MM.1S (cell line): ENCODE measurements around the gene FIP1L1.

Experiments
- DNase-seq: peaks from one replicate; pipeline ENCODE4 v3.0.0-alpha.2; 2015
- H2AFZ ChIP-seq: fragments of 300-600 bp; sonication (generic); 2 replicates; pipeline ENCODE4 v1.6.0; 2016; ENCODE audit warnings: antibody characterized with exemption, low read length
- H3F3A ChIP-seq: fragments of 300-600 bp; sonication (generic); 2 replicates; pipeline ENCODE4 v1.6.1; 2016; ENCODE audit warnings: mild to moderate bottlenecking, antibody characterized with exemption, low read length, moderate library complexity, mixed read lengths; ENCODE audit not compliant: insufficient read depth
- H3K27ac ChIP-seq: fragments of 300-600 bp; sonication (generic); 2 replicates; pipeline ENCODE4 v1.5.1; 2016; ENCODE audit warnings: mild to moderate bottlenecking, low read length
- H3K27me3 ChIP-seq: fragments of 300-600 bp; sonication (generic); replicated peaks from 2 replicates; pipeline ENCODE4 v1.6.0; 2016; ENCODE audit warnings: low read length; ENCODE audit not compliant: insufficient read depth
- H3K36me3 ChIP-seq: fragments of 300-600 bp; sonication (generic); replicated peaks from 2 replicates; pipeline ENCODE4 v1.6.1; 2016; ENCODE audit warnings: mild to moderate bottlenecking, low read length, mixed read lengths; ENCODE audit not compliant: insufficient read depth
- H3K4me1 ChIP-seq: fragments of 300-600 bp; sonication (generic); 2 replicates; pipeline ENCODE4 v1.6.1; 2016; ENCODE audit warnings: low read length, mixed read lengths
- H3K4me2 ChIP-seq: fragments of 300-600 bp; sonication (generic); 2 replicates; pipeline ENCODE4 v1.6.0; 2016; ENCODE audit warnings: low read depth, low read length
- H3K4me3 ChIP-seq: fragments of 300-600 bp; sonication (generic); 2 replicates; pipeline ENCODE4 v1.5.1; 2016; ENCODE audit warnings: low read length, mixed read lengths
- H3K79me2 ChIP-seq: fragments of 300-600 bp; sonication (generic); 2 replicates; pipeline ENCODE4 v1.6.1; 2016; ENCODE audit warnings: mixed run types, low read length, mixed read lengths
- H3K9ac ChIP-seq: fragments of 300-600 bp; sonication (generic); 2 replicates; pipeline ENCODE4 v1.6.1; 2016; ENCODE audit warnings: low read length, mixed read lengths
- H3K9me2 ChIP-seq: fragments of 300-600 bp; sonication (generic); replicated peaks from 2 replicates; pipeline ENCODE4 v1.6.1; 2016; ENCODE audit warnings: mild to moderate bottlenecking, low read length, mixed read lengths; ENCODE audit not compliant: insufficient read depth
- H3K9me3 ChIP-seq: fragments of 300-600 bp; sonication (generic); replicated peaks from 2 replicates; pipeline ENCODE4 v1.6.1; 2016; ENCODE audit warnings: mild to moderate bottlenecking, low read length, mixed read lengths; ENCODE audit not compliant: insufficient read depth
- H4K20me1 ChIP-seq: fragments of 300-600 bp; sonication (generic); 2 replicates; pipeline ENCODE4 v1.6.1; 2016; ENCODE audit warnings: mild to moderate bottlenecking, low read length, moderate library complexity, mixed read lengths; ENCODE audit not compliant: insufficient read depth
- CTCF ChIP-seq: fragments of 300-600 bp; sonication (generic); IDR thresholded peaks from 2 replicates; pipeline ENCODE4 v1.5.1; 2016; ENCODE audit warnings: antibody characterized with exemption, low read length, mixed read lengths
- EZH2 ChIP-seq: fragments of 300-600 bp; sonication (generic); optimal IDR thresholded peaks from 2 replicates; pipeline ENCODE3; 2017; ENCODE audit warnings: low read depth, mild to moderate bottlenecking, antibody characterized with exemption, low read length, mixed read lengths
- EZH2phosphoT487 ChIP-seq: fragments of 300-600 bp; sonication (generic); IDR thresholded peaks from 2 replicates; pipeline ENCODE4 v1.6.1; 2018; ENCODE audit warnings: antibody characterized with exemption, low read length

The FIP1L1 gene

DNA sequence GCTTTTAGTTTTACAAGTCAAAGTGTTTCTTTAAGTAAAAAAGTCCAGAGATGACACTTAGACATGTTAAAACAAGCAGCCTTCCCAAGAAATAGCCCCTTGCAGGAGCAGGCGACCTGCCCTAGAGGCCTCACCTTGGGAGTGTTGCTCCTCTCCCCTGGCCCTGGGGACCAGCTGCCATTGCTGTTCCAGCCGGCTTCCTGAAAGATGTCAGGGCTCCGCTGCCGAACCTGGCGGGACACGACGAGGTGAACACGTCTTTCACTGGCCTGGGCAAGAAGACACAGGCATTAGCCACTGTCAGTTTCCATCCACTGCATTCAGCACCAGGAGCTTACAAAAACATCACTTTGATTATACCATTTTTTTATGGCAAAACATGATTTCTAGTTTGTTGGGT, 104.1 kb downstream of the FIP1L1 start:
- Histone ChIP-seq H2AFZ (no peak overlapping the region), H3K27me3 (no peaks in the 10 kb centered on the region), H3K4me3 (no peak overlapping the region), H3F3A (no peaks in the 10 kb centered on the region), H3K36me3 (no peaks in the 10 kb centered on the region), H3K9me3 (no peaks in the 10 kb centered on the region), H4K20me1 (no peaks in the 10 kb centered on the region), H3K79me2 (no peaks in the 10 kb centered on the region), H3K9me2 (no peaks in the 10 kb centered on the region), H3K4me1 (no peaks in the 10 kb centered on the region), H3K9ac (no peak overlapping the region), H3K27ac (no peak overlapping the region), H3K4me2 (no peak overlapping the region)
- no peak for TF ChIP-seq CTCF
- TF ChIP-seq EZH2 = no peak
- TF ChIP-seq EZH2phosphoT487 = no peak
- no peak for DNase-seq

DNA sequence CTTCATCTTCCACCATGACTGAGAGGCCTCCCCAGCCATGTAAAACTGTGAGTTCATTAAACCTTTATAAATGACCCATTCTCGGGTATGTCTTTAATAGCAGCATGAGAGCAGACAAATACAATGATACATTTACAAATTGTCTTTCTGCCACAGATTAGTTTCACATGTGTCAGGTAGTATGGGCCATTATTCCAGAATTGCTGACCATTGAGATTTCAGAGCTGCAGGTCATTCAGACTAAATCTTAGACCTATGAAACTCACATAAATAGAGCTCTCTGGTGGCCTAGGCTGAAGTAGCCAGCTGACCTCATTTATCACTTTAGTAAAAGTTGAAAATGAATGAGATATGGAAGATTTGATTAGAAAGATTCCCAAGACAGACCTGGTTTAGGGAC, 105.8 kb downstream of the FIP1L1 start:
- no peak overlapping the region for H2AFZ ChIP-seq
- no peak overlapping the region for H3K27ac ChIP-seq
- H3K9me3 ChIP-seq = no peaks in the 10 kb centered on the region
- H3K36me3 ChIP-seq = no peaks in the 10 kb centered on the region
- no peak for TF ChIP-seq CTCF
- no peak for TF ChIP-seq EZH2
- no peak for TF ChIP-seq EZH2phosphoT487
- no peaks in the 10 kb centered on the region for H3F3A ChIP-seq
- H3K27me3 ChIP-seq = no peaks in the 10 kb centered on the region
- H4K20me1 ChIP-seq = no peaks in the 10 kb centered on the region
- no peak overlapping the region for H3K4me3 ChIP-seq
- H3K4me1 ChIP-seq = no peaks in the 10 kb centered on the region
- no peak overlapping the region for H3K4me2 ChIP-seq
- H3K9me2 ChIP-seq = no peaks in the 10 kb centered on the region
- no peak overlapping the region for H3K9ac ChIP-seq
- no peak for DNase-seq
- H3K79me2 ChIP-seq = no peaks in the 10 kb centered on the region

GRCh38 chr4:53484911-53485657, 107.6 kb downstream of the FIP1L1 start:
- no peak for TF ChIP-seq EZH2
- TF ChIP-seq EZH2phosphoT487 = no peak
- no peak for TF ChIP-seq CTCF
- no peak overlapping the region for H3K27ac ChIP-seq
- H2AFZ ChIP-seq = no peak overlapping the region
- H3K9ac ChIP-seq = no peak overlapping the region
- H4K20me1 ChIP-seq = no peaks in the 10 kb centered on the region
- no peaks in the 10 kb centered on the region for H3F3A ChIP-seq
- no peak for DNase-seq
- no peak overlapping the region for H3K4me2 ChIP-seq
- no peaks in the 10 kb centered on the region for H3K9me3 ChIP-seq
- no peaks in the 10 kb centered on the region for H3K79me2 ChIP-seq
- no peaks in the 10 kb centered on the region for H3K27me3 ChIP-seq
- no peaks in the 10 kb centered on the region for H3K36me3 ChIP-seq
- no peak overlapping the region for H3K4me3 ChIP-seq
- H3K4me1 ChIP-seq = no peaks in the 10 kb centered on the region
- no peaks in the 10 kb centered on the region for H3K9me2 ChIP-seq
